NCI-H1436 (cell line): ENCODE measurements around the gene KLHDC8A.
"Not testable (repeated sequence)": the region's sequence is repeated elsewhere in the genome, so short reads cannot be mapped to it uniquely, and the experiment has no call there.

Experiments
- DNase-seq: peaks from one replicate; lab custom pipeline; 2025; lab: John Stamatoyannopoulos, UW

Gene KLHDC8A

GRCh38 chr1:205356440-205357139 lies at the start of gene KLHDC8A:
KLHDC8A (minus strand) TSS chr1:205356922; CDS start chr1:205343604, 13,318 bp downstream.
- DNase-seq, result peak; percentile 47

GRCh38 chr1:205406252-205406651 lies 49.5 kb upstream of the KLHDC8A start:
- not testable (repeated sequence) for DNase-seq

GRCh38 chr1:205404484-205404883 lies 47.8 kb upstream of the KLHDC8A start:
- DNase-seq, result not testable (repeated sequence)

GRCh38 chr1:205398586-205398985 lies 41.9 kb upstream of the KLHDC8A start:
- DNase-seq, result no peak

- DNase-seq, result peak; percentile 81
Observed at GRCh38 chr1:205396967-205397616, 40.4 kb upstream of the KLHDC8A start.

GRCh38 chr1:205395616-205396015 lies 38.9 kb upstream of the KLHDC8A start:
- DNase-seq, result no peak

GRCh38 chr1:205392650-205393049 lies 35.9 kb upstream of the KLHDC8A start:
- no peak for DNase-seq

- no peak for DNase-seq
Observed at GRCh38 chr1:205391386-205391785, 34.7 kb upstream of the KLHDC8A start.

GRCh38 chr1:205387845-205388244 lies 31.1 kb upstream of the KLHDC8A start:
- no peak for DNase-seq

- not testable (repeated sequence) for DNase-seq
Observed at GRCh38 chr1:205382990-205383389, 26.3 kb upstream of the KLHDC8A start.

GRCh38 chr1:205382561-205382960 lies 25.8 kb upstream of the KLHDC8A start:
- no peak for DNase-seq

GRCh38 chr1:205381305-205381704 lies 24.6 kb upstream of the KLHDC8A start:
- no peak for DNase-seq

- no peak for DNase-seq
Observed at GRCh38 chr1:205380882-205381281, 24.2 kb upstream of the KLHDC8A start.

GRCh38 chr1:205379056-205379455 lies 22.3 kb upstream of the KLHDC8A start:
- DNase-seq, result no peak

GRCh38 chr1:205377355-205377754 lies 20.6 kb upstream of the KLHDC8A start:
- DNase-seq, result no peak

GRCh38 chr1:205376739-205377138 lies 20.0 kb upstream of the KLHDC8A start:
- DNase-seq, result no peak

GRCh38 chr1:205375835-205376545 lies 19.3 kb upstream of the KLHDC8A start:
- DNase-seq, result no peak

- DNase-seq, result no peak
Observed at GRCh38 chr1:205374210-205375078, 17.7 kb upstream of the KLHDC8A start.

- DNase-seq, result no peak
Observed at GRCh38 chr1:205373798-205374175, 17.1 kb upstream of the KLHDC8A start.

GRCh38 chr1:205373022-205373797 lies 16.5 kb upstream of the KLHDC8A start:
- DNase-seq, result no peak
